ENCODE measurements around the gene SLC35D1.
"Not testable (repeated sequence)": the region's sequence is repeated elsewhere in the genome, so short reads cannot be mapped to it uniquely, and the experiment has no call there.

- TF ChIP-seq CTCF (optimal IDR thresholded peaks at IDR 0.05 in 1 of 3, IDR thresholded peaks at IDR 0.05 in 1 of 3, conservative IDR thresholded peaks at IDR 0.05 in 1 of 3; ENCODE audit: extremely low read depth in 1 of 3, insufficient read depth in 2 of 3, low read length in 3 of 3); EZH2 (IDR thresholded peaks at IDR 0.05; ENCODE audit: low read length): not testable (repeated sequence)
Observed at GRCh38 chr1:66979621-66980020, 74.3 kb downstream of the SLC35D1 start.

Data from keratinocyte (primary cell).